HG03135 (cell line): Measurements from ENCODE around the gene SNX32.

Experiments used
- ATAC-seq: cut with Tn5 transposase; IDR thresholded peaks from one replicate; pipeline ENCODE4 v1.9.1; 2021; ENCODE audit warnings: mild to moderate bottlenecking, moderate library complexity; ENCODE audit not compliant: unreplicated experiment

Gene SNX32

DNA sequence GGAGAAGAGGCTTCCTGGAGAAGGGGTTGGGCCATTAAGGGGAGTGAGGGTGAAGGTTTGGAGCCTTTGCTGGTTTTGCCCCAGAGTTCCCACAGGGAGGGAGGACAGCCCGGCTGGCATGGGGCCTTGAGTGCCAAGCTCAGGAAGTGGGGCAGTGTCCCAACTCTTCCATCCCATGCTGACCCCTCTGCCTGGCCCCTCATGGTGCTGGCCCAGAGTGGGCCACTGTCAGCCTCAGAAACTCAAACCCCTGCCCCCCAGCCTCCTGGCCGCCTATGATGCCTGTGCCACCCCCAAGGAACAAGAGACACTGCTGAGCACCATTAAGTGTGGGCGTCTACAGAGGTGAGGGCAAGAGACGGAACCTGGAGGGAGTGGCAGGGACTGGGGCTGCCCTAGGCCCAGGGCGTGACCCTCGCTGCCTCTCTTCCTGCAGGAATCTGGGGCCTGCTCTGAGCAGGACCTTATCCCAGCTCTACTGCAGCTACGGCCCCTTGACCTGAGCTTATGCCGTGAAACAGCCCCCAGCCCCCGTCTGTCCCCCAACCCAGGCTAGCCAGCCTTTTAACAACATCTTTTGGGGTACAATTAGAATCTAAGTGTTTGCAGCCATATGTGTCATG, 31.9 kb downstream of the SNX32 start:
- ATAC-seq: no peak

DNA sequence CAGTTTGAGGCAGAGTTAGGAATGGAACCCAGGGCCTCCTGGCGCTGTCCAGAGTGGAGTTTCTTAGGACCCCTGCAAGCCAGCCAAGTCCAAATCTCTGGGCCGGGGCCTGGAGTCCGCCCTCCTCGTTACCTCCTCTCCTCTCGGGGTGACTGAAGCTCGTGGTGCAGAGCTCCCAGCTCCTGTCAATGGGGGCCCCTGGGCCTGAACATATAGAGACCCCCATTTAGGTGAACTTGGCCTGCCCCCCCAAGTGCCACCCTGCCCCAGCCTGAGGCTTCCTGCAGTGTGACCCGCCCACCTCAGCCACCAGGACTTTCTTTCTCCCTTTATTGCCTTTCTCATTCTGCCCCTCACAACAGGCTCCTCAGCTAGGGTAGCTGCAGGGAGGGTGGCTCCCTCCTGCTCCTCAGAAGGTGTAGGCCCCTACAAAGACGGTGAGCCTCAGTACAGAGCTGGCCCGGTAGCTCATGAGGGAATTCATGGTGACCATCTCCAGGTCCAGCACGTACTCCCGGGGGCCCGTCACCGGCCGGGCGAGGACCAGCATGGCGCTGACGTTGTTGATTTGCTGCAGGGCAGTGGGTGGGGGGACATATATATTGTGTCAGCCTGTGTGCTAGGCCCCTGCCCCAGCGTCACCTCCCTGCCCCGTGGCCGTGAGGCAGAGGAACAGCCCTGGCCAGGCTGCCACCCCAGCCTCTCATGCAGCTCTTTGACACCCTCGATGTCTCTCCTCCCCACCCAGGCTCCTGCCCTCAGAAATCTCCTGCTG, 32.9 kb downstream of the SNX32 start:
- ATAC-seq: no peak

DNA sequence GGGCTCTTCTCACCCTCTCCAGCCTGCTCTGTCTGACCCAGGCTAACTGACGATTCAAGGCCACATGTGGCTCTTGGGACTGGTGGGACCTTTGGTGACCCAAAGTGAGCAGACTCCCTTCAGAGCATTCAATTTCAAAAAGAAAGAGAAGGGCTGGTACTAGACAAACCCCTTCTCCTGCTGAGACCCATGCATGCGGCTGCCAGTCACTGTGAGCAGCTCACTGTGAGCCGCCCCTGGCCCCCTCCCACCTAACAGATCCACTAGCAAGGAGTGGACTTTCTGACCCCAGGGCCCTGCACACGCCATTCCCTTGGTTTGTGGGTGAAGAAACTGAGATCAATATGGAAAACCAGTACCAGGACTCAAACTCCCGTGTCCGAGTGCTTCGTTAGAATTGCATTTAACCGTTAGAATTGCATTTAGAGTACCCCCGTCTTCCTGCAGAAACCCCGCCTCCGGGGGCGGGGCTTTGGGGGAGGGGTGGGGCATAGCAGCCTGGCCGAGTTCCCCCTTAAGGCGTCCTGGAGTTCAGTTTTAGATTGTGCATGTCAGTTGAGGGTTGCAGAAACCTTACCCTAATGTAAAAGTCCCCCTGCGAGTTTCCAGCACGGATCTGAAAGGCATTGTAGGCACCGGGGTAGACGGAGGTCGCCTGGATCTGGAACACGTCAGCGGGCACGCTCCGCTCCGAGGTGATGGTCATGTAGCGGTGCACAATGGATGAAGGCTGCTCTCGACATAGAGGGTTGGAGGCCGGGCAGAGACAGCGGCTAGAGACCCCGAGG, 33.7 kb downstream of the SNX32 start:
- no peak for ATAC-seq

DNA sequence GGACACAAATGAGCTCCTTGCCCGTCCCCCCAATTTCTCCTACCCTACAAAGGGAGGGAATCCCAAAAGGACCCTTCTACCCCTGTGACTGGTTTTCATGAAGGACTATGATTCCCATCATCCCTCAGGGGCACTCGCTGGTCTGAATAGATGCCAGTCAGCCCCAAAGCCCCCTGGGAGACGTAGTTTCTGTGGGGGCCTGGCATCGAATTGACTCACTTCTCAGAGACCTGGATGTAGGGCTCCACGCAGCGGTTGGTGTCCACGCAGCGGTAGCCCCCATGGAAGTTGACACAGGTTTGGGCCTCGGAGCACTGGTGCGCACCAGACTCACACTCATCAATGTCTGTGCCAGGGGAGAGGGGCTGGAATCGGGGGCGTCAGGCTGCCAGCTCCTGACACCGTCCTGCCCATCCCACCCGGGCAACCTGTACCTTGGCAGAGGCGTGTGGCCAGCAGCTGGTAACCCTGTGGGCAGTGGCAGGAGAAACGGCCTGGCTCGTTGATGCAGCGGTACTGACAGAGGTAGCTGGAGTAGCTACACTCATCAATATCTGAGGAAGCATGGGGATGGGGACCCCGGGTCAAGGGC, 34.4 kb downstream of the SNX32 start:
- ATAC-seq: no peak

DNA sequence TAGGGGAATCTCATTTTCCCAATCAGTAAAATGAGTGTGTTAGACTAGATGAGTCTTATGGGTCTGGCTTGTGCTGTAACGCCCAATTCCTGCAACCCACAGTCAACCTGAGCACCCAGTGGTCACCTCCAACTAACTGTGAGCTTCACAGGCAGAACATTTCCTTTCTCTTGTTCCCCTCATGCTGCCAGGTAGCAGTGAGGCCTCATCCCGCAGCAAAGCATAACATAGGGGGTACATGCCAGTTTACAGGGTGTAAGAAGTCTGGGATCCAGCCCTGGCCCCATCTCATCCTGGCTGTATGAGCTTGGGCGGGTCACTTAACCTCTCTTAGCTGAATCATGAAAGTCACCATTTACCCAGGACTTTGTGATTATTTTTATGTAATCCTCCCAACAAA, 35.1 kb downstream of the SNX32 start:
- ATAC-seq: no peak

DNA sequence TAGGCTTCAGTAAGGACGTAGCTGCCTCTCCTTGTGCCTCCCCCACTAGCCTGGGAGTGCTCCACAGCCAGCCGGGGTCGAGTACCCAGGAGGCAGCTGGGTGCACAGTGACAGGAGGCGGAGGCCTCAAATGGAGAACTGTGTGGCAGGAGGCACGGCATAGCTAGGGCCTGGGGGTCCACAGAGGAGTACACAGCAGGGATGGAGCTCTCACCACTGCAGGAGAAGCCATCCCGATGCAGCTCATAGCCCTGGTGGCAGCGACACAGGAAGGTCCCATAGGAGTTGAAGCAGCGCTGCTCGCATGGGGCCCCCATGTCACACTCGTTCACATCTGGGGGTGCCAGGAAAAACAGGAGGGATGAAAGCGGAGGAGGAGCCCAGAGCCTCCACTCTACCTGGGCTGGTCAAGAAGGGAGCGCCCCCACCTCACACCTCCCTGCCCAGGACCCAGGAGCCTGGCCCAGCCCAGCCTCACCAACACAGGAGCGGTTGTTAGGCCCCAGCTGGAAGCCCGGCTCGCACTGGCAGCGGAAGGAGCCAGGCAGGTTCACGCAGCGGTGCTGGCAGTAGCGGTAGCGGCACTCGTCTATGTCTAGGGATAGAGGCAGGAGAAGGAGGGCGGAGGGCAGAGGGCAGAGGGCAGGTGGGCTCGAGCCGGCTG, 36.0 kb downstream of the SNX32 start:
- no peak for ATAC-seq

DNA sequence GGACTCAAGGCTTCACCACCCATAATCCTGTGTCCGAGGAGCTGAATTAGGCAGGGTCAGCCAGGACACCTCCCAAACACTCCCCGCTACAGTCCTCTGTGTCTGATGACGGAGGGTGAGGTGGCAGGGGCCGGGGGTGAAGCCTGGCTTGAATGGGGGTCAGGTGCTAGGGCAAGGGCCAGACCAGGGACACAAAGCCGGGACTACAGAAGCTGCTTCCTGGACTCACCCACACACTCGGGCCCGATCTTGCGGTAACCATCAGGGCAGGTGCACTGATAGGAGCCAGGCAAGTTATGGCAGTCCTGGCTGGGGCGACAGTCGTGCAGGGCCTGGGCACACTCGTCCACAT, 36.5 kb downstream of the SNX32 start:
- ATAC-seq: no peak

DNA sequence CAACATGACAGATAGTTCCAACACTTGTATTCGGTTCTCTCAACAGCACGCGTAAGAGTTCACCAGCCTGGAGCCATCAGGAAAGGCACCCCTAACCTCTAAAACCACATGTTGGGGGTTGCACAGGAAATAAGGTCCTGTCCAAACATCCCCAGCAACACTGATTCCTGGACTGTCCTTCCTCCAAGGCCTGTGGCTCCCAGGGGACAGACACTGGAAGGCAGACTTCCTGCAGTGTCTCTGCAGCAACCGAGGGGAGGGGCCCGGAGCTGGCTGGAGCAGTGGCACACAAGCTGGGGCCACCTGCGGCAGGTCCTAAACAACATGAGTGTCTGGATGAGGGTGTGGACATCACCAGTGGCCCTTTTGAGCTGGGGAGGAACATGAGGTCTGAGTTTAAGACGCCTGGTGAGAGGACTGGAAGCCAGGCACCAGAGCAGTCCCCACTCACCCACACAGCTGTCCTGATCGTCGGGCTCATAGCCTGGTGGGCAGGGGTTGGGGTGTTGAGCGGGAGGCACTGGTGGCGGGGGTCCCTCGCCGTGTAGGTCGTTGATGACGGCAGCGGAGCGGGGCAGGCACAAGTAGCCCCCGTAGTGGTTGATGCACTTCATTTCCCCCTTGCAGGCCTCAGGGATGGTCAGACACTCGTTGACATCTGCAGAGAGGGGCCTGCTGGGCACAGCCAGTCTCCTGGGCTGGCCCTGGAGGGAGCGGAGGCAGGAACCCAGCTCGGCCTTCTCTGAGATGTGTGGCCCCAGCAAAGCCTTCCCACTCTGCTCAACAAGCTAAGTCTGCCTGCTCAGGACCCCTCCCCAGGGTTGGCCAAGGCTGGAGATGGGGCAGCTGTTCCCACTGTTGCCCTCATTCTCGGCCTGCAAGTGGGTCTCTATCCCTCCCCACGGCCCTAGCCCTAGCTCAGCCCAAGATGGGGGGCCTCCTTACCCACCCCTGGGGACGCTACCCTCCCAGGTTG, 37.2 kb downstream of the SNX32 start:
- ATAC-seq: no peak

DNA sequence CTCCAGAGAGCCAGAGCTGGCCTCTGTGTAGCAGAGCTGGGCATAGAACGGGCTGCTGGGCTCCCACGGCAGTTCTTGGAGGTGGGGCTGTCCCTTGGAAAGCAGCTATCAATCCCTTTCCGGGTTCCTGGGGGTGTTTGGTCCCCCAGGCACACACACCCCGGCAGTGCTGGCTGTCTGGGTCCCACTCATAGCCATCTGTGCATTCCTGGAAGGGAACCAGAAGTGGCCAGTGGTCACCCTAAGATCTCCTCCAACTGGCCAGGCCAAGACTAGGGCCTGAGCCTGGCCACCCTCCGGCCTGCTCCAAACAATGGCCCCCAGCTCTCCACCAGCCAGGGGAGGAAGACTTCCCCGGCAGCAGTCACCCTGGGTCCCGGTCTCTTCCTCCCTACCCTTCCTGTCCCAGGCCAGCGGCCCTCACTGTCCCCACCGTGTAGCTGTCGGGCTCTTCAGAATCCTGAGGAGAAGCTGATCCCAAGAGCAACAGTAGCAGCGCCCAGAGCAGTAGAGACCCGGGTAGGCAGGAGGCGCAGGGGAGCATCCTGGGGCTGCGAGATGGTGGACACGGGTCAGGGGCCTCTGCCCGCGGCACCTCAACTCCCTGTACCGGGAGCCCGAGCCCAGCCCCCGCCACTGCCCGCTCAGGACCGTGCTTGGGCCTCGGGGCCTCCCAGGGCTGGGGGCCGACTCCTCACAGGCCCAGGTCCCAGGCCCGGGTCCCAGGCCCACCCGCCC, 38.2 kb downstream of the SNX32 start:
- no peak for ATAC-seq

DNA sequence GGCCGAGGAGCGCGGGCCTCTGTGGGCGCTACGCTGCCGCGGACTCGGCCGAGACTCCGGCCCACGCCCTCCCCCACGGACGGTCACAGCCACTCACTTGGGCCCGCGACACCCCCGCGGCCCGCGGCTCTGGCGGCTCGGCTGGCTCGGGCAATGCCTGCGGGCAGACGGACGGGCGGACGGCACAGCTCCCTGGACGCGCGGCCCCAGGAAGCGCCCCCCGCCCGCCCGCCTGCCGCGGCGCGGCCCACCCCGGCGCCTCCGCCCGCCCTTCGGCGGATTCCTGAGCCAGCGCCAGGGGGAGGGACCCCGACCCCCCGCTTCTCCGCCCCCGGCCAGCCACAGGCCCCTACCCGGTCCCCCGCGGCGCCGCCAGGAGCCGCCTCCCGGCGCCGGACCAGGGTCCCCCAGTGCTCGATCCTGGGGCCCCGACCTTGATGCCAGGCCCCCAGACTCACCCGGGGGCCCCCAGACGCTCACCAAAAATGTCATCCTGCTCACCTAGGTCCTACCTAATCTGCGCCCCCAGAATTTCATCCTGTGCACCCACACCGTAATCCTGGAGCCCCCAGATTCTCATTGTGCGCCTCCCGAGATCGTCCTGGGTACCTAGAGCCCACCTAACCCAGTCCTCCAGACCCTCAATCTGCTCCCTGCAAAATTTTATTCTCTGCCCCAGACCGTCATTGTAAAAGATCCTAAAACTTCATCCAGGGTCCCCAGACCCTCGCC, 39.0 kb downstream of the SNX32 start, which contains the start of gene EFEMP2:
TSS of gene EFEMP2 (minus strand) at position 215 of the 732 bp plus-strand sequence. CDS start 446 bp downstream, outside the sequence.
- ATAC-seq: no peak

DNA sequence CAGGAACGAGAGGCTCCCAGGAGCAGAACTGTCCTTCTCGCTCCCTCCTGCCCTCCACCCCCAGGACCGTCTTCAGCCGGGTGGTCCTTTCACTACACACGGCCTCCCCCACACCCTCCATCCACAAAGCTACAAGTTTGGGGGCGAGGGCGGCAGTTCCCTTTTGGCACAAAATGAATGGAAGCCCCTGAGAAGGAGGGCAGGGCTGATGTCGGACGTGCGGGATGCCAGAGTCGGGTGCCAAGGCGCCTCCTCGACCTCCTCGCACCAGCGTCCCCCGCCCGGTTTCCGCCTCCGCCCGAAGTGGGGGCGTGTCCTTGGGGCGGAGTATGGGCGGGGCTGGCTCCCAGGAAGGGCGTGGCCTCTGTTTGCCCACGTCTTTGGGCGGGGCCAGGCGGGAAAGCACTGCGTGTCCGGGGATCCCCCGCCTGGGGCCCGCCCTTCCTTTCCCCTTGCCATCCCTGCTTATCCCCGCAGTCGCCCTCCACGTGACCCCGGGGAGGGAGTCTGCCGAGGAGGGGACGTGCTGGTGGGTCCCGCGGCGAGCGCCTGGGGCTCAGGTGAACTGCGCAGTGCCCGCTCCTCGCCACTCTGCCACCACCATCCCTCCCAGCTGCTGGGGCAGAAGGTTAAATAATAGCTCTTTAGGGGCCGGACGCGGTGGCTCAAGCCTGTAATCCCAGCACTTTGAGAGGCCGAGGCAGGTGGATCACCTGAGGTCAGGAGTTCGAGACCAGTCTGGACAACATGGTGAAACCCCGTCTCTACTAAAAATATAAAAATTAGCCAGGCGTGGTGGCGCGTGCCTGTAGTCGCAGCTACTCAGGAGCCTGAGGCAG, 39.8 kb downstream of the SNX32 start:
- ATAC-seq: peak; percentile 70

DNA sequence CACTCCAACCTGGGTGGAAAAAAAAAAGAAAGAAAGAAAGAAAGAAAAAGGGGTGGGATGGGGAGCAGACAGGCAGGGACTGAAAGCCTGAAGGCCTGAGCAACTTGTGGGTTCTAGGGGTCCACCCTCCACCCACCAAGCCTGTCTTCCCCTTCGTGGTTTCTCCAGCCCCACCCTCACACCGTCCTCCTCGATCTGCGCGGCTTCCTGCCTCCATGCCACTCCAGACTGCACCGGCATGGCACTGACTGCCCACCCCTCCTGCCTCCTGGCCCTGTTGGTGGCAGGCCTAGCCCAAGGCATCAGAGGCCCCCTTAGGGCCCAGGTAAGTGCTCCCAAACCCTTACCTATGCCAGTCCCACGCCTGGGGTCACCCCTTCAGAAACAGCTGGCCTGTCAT, 45.9 kb downstream of the SNX32 start, which contains the start of gene CTSW:
TSS of gene CTSW (plus strand) at position 221 of the 400 bp plus-strand sequence. CDS start at position 239, 18 bp downstream.
- ATAC-seq: no peak

DNA sequence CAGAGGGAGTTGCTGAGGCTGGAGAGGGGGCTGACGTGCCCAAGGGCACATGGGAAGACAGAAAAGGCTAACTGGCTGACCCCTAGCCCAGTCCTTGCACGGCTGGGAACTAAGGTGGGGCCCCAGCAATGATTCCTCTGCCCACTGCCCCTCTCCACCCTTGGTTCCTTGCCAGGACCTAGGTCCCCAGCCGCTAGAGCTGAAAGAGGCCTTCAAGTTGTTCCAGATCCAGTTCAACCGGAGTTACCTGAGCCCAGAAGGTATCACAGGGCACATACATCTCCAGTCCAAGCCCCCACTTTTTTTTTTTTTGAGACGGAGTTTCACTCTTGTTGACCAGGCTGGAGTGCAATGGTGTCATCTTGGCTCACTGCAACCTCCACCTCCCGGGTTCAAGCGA, 46.3 kb downstream of the SNX32 start:
- ATAC-seq: no peak

DNA sequence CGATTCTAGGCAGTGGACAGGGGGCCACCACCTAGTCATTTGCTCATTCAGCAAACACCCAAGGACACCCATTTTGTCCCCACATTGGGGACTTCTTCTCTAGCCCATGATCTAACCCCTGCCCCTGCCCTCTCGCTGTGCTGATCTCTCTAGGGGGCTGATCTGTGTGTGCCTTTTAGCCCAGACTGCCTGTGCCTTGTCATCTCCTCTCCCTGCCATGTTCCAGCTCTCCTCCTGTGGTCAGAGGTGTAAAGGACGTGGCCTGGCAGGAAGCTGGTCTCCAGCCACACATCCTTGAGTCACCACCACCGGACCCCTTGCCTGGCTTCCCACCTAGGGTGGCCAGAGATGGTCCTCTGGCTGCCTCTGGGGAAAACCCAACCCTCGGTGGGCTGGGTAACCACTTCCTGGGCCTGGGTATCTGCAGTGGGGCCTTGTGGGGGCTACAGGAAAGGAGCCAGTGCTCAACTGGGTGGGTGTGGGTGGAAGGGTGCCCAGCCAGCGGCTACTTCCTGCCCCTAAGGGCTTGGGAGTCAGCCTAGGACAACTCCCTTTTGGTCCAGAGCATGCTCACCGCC, 47.2 kb downstream of the SNX32 start:
- no peak for ATAC-seq

DNA sequence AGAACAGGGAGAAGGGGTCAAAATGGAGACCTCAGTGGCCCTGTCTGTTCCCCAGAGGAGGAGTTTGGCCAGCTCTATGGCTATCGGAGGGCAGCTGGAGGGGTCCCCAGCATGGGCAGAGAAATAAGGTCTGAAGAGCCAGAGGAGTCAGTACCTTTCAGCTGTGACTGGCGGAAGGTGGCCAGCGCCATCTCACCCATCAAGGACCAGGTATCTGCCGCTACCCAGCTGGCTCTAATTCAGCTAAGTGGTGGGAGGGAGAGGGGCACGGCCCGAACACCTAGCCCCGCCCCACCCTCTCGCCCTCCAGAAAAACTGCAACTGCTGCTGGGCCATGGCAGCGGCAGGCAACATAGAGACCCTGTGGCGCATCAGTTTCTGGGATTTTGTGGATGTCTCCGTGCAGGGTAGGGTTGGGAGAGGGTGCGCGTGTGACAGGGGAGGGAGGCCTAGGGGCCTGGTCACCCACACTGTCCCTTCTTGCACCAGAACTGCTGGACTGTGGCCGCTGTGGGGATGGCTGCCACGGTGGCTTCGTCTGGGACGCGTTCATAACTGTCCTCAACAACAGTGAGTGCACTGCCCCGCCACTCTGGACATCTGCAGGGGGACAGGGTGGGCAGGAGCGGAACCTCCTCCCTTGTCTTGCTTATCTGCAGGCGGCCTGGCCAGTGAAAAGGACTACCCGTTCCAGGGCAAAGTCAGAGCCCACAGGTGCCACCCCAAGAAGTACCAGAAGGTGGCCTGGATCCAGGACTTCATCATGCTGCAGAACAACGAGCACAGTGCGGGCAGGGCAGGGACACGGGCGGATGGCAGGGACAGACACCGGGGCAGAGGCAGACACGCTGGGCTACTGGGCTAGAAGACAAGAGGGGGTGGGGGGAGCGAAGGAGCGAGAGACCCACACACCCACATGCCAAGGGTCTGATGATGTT, 48.6 kb downstream of the SNX32 start:
- no peak for ATAC-seq
